Right lobe of liver (tissue), 6 donors: ENCODE measurements around the gene ZSWIM1. TPM values are rescaled to one million over a fixed set of nuclear protein-coding genes. Genes with fewer than 3 reads are reported as not detected.

Experiments used
- ATAC-seq, 4 donors: fragments of 200-7000 bp; cut with Tn5 transposase; one replicate each; pipeline ENCODE4 v1.9.1; 2020; ENCODE audit warnings: mild to moderate bottlenecking in 4 of 4, moderate library complexity in 4 of 4
- DNase-seq, 3 donors: peaks; one replicate each; pipeline ENCODE4 v3.0.0-alpha.2; 2020
- H3K27ac ChIP-seq, 3 donors: fragments of 200-600 bp; one replicate each; pipeline ENCODE4 v1.8.0; 2022
- H3K27me3 ChIP-seq, 2 donors: fragments of 200-600 bp; one replicate each; pipeline ENCODE4 v1.8.0; 2022
- H3K36me3 ChIP-seq, 4 donors: fragments of 200-600 bp; sonication (generic) in 1 of 4; one replicate each; pipeline versions ENCODE4 v1.5.1 to v1.8.0; 2017 to 2022; ENCODE audit warnings: control low read depth in 1 of 4
- H3K4me1 ChIP-seq, 4 donors: fragments of 200-600 bp; sonication (generic) in 1 of 4; one replicate each; pipeline versions ENCODE4 v1.5.1 to v1.8.0; 2017 to 2022; ENCODE audit warnings: control low read depth in 1 of 4
- H3K4me3 ChIP-seq, 3 donors: fragments of 200-600 bp; one replicate each; pipeline ENCODE4 v1.8.0; 2022
- H3K9me3 ChIP-seq, 4 donors: fragments of 200-600 bp; sonication (generic) in 1 of 4; one replicate each; pipeline versions ENCODE4 v1.5.1 to v1.8.0; 2017 to 2022; ENCODE audit warnings: control low read depth in 1 of 4
- CTCF ChIP-seq, 4 donors: fragments of 200-600 bp in 3 of 4; fragments of 450-650 bp in 1 of 4; IDR thresholded peaks; one replicate each; pipeline versions ENCODE4 v1.5.1 to v1.8.0; 2016 to 2022; ENCODE audit warnings: antibody characterized with exemption in 4 of 4, mild to moderate bottlenecking in 2 of 4
- POLR2A ChIP-seq: fragments of 450-650 bp; IDR thresholded peaks from one replicate; pipeline ENCODE4 v1.6.1; 2017; ENCODE audit warnings: antibody characterized with exemption, mild to moderate bottlenecking
- WGBS: methylation state at CpG from one replicate; pipeline ENCODE4 v1.1.6; 2018; ENCODE audit warnings: low coverage, low lambda C conversion rate; ENCODE audit not compliant: insufficient coverage; ENCODE audit errors: missing lambda C conversion rate; 5-methylcytosine and 5-hydroxymethylcytosine counted together
- intact Hi-C, 2 donors: fragments of 100-400 bp; cut with DNase I; formaldehyde crosslinking; loops; one replicate each; pipeline versions ENCODE4 v1.11.2 to v1.14.1; 2022
- total RNA-seq, 6 experiments: library from RNA; depleted of rRNA in 2 of 6; stranded (reverse); fragments of >200 nt in 2 of 6; fragmentation: NEBNext Ultra II Directional in 3 of 6; extraction: Animal tissue kit (Norgen Biotek cat#: 25700) in 3 of 6; gene quantifications; one replicate each; pipeline versions ENCODE4 v1.1.0 to v1.2.4, GENCODE V29; 2016 to 2023
- donor health status: DM: no; HTN: yes; CAD: no.
- donor health status: DM: no; HTN: no; CAD: no.
- donor health status: DM: no; HTN: no; CAD: no.
- donor health status: DM: no; HTN: yes; CAD: no.
- donor health status: DM: no; HTN: yes; CAD: no.

The ZSWIM1 gene
- total RNA-seq, 6 experiments from 2014 or later, result 2.4 to 3.3 (median 3.1) TPM

- Histone ChIP-seq H3K4me3 (no peak overlapping the region), H3K36me3 (no peaks in the 10 kb centered on the region), H3K9me3 (no peaks in the 10 kb centered on the region), H3K27ac (no peak overlapping the region), H3K27me3 (no peaks in the 10 kb centered on the region), H3K4me1 (peaks cover 0 to 10% (median 1%) of the 10 kb centered on the region in 4 donors)
- DNase-seq, result no peak
- ATAC-seq, result no peak
- WGBS, result 85% methylated on average over 6 of the region's 7 CpGs
- intact Hi-C loops, result no loop called here
- TF ChIP-seq CTCF (IDR thresholded peaks at IDR 0.05) (no peak), POLR2A (no peak)
Observed at GRCh38 chr20:45861221-45862075, 19.6 kb upstream of the ZSWIM1 start.

- Histone ChIP-seq H3K27me3 (no peaks in the 10 kb centered on the region), H3K27ac (no peak overlapping the region), H3K36me3 (no peaks in the 10 kb centered on the region), H3K9me3 (no peaks in the 10 kb centered on the region), H3K4me3 (no peak overlapping the region), H3K4me1 (peaks cover 0 to 4% (median 0%) of the 10 kb centered on the region in 4 donors)
- DNase-seq (no peak), ATAC-seq (peak in 2 of 4 donors; percentile 18 to 43)
- intact Hi-C loops, result no loop called here
- 84% methylated on average over 6 of the region's 7 CpGs for WGBS
- no peak for TF ChIP-seq CTCF (IDR thresholded peaks at IDR 0.05)
- no peak for TF ChIP-seq POLR2A
Observed at GRCh38 chr20:45863543-45864470, 17.2 kb upstream of the ZSWIM1 start.

GRCh38 chr20:45866454-45866853 lies 14.6 kb upstream of the ZSWIM1 start:
- DNase-seq, result no peak
- Histone ChIP-seq H3K4me3 (no peak overlapping the region), H3K4me1 (peaks cover 0 to 4% (median 0%) of the 10 kb centered on the region in 4 donors), H3K9me3 (no peaks in the 10 kb centered on the region), H3K27ac (no peak overlapping the region), H3K27me3 (no peaks in the 10 kb centered on the region), H3K36me3 (no peaks in the 10 kb centered on the region)
- WGBS, result 92% methylated on average over 5 of the region's 5 CpGs
- no peak for ATAC-seq
- intact Hi-C loops, result no loop called here
- no peak for TF ChIP-seq POLR2A
- TF ChIP-seq CTCF (IDR thresholded peaks at IDR 0.05), result no peak

DNA sequence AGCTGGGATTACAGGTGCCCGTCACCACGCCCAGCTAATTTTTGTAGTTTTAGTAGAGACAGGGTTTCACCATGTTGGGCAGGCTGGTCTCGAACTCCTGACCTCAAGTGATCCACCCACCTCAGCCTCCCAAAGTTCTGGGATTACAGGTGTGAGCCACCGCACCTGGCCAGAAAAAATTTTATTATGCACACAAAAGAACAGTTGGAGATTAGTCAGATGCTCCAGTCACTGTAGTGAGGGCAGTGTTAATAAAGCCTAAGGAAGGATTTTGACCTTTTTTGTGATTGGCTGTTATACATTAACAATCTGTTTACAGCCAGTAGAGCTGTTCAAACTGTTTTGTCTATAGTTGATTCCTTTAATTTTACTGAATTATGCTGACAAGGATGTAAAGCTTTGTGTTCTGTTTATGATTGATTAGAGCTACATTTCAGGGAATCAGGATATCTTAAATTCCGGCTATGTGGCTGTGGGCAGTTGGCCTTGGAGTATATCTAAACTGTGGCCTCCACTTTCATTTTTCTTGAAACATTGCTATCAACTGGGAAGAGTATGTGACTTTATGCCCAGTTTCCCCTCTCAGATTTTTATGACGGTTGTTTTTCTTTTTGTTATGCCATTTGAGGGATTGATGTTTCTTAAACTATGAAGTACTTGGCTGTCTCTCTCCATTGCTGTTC lies 13.8 kb upstream of the ZSWIM1 start:
- TF ChIP-seq POLR2A (no peak), CTCF (IDR thresholded peaks at IDR 0.05) (no peak)
- H3K27me3 ChIP-seq, result no peaks in the 10 kb centered on the region
- DNase-seq (no peak), ATAC-seq (peak in 2 of 4 donors; percentile 35 to 56)
- peaks cover 0 to 4% (median 0%) of the 10 kb centered on the region in 4 donors for H3K4me1 ChIP-seq
- no peaks in the 10 kb centered on the region for H3K9me3 ChIP-seq
- H3K4me3 ChIP-seq, result no peak overlapping the region
- no peaks in the 10 kb centered on the region for H3K36me3 ChIP-seq
- intact Hi-C loops, result no loop called here
- WGBS, result 71% methylated on average over 6 of the region's 6 CpGs
- no peak overlapping the region for H3K27ac ChIP-seq
